Stimulated activated CD8-positive, alpha-beta memory T cell treated with anti-CD3 and anti-CD28 coated beads, Interleukin-7, amount 100 ng/mL, for 48 hours (primary cell): ENCODE results near the gene CEP63.

Experiments used
- DNase-seq, 2 donors: peaks; one replicate each; pipeline ENCODE4 v3.0.0-alpha.2; 2020; ENCODE audit warnings: low read depth in 1 of 2; ENCODE audit errors: extremely low read depth in 1 of 2

Gene CEP63

DNA sequence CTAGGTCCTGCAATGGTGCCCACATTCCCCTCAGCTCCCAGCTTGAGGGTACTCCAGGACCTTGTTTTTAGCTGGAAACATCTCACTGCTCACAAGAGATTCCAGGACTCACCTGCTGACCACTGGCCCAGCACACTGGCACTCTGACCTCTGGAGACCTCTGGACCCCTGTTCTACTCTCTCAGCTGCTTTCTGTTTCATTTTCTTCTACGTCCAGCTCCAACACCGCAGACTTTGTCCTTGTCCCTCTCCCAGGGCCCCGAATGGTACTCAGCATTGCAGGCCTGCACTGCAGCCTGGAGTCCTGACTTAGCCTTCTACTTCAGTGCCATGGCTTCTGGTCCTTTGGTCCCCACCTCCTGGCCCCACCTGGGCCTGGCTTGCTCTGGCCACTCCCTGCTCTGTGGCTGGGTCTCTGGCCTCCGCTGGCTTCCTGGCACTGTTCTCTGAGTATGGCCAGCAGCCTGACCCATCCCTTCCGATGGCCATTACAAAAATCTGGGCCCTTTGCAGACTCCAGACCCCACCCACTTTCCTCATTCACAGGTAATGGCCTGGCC is 137.0 kb downstream of the CEP63 start:
- no peak for DNase-seq

DNA sequence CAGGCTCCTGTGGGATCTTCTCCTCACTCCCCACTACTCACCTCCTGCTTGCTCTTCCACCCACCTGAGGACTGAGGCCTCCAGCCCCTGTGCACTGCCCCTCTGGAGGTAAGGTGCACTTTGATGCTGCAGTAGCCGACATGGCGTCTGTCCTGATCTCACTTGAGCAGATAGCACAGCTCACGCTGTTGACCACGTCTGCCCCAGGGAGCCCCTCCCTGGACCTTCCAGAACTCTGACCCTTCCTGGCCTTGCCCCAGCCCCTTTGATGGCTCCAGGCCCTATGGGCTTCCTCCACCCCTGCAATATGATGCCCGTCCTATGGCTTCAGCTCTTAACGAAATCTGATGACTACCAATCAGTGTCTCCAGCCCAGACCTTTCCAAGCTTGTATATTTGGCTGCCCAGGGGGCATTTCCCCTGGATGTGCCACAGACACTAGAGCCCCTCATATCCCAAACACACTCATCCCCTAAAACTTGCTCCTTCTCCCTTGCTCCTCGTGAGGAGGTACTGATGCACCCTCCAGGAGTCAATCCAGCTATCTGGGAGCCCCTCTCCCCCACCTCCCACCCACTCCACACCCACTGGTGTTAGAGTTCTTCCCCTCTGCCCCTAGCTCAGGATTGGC is 137.9 kb downstream of the CEP63 start:
- no peak for DNase-seq
